HCT116 (cell line): ENCODE data around the gene SLC47A2. TPM values are rescaled to one million over a fixed set of nuclear protein-coding genes. Genes with fewer than 3 reads are reported as not detected.

Experiments
- ATAC-seq: fragments of 200-7000 bp; cut with Tn5 transposase; 2 replicates; pipeline ENCODE4 v1.9.1; 2020; ENCODE audit warnings: mild to moderate bottlenecking, moderate library complexity
- BruUV-seq: library from RNA; stranded (reverse); fragments of 400-500 nt; replicated peaks from 2 replicates; lab custom pipeline; 2021; lab: Mats Ljungman, UMichigan
- CTCF ChIA-PET: fragments of 300-600 bp; sonication (Branson Sonifier 250); formaldehyde crosslinking; loops from one replicate; lab custom pipeline; 2021; ENCODE audit warnings: antibody characterized with exemption; lab: Charles Lee
- POLR2A ChIA-PET: fragments of 300-600, 350-600 bp; sonication (Branson Sonifier 250); formaldehyde crosslinking; loops from one replicate; lab custom pipeline; 2021; ENCODE audit warnings: antibody characterized with exemption; lab: Charles Lee
- RAD21 ChIA-PET, 2 experiments: fragments of 300-600 bp; sonication (Branson Sonifier 250); formaldehyde crosslinking; loops; one replicate each; lab custom pipeline; 2023; ENCODE audit warnings: low total read pairs in 2 of 2; ENCODE audit not compliant: uncharacterized antibody in 2 of 2, unreplicated experiment in 2 of 2, low non-redundant PET in 1 of 2; lab: Charles Lee
- DNase-seq: peaks from one replicate; pipeline ENCODE4 v3.0.0-alpha.2; 2010; ENCODE audit warnings: low read depth, low spot score
- H2AFZ ChIP-seq: fragments of 200-600 bp; shearing (Covaris generic), sonication (generic); 2 replicates; pipeline ENCODE4 v1.6.1; 2017; ENCODE audit warnings: low read depth, mixed run types, mixed read lengths, antibody characterized with exemption, low read length; ENCODE audit not compliant: poor library complexity, severe bottlenecking
- H3K27ac ChIP-seq: 2 replicates; pipeline ENCODE4 v1.5.1; 2012; ENCODE audit warnings: low read depth, low read length
- H3K27me3 ChIP-seq: fragments of 200-600 bp; sonication (generic); 2 replicates; pipeline ENCODE4 v1.6.1; 2016; ENCODE audit warnings: mixed run types, low read length, mixed read lengths; ENCODE audit not compliant: insufficient read depth
- H3K36me3 ChIP-seq, 2 experiments: fragments of 200-500 bp in 1 of 2; fragments of 200-600 bp in 1 of 2; sonication (Bioruptor generic) in 1 of 2; sonication (generic) in 1 of 2; 2 replicates each; pipeline versions ENCODE4 v1.5.1 to v1.6.1; 2014 to 2016; ENCODE audit warnings: low read length in 2 of 2, inconsistent platforms in 1 of 2, mixed read lengths in 1 of 2, mixed run types in 1 of 2; ENCODE audit not compliant: insufficient read depth in 2 of 2, control insufficient read depth in 1 of 2
- H3K4me1 ChIP-seq, 2 experiments: fragments of 200-600 bp in 1 of 2; sonication (generic) in 1 of 2; 2 replicates each; pipeline versions ENCODE4 v1.5.1 to v1.6.1; 2012 to 2017; ENCODE audit warnings: low read length in 2 of 2, inconsistent platforms in 1 of 2, mild to moderate bottlenecking in 1 of 2, mixed read lengths in 1 of 2, mixed run types in 1 of 2, moderate library complexity in 1 of 2; ENCODE audit not compliant: insufficient read depth in 2 of 2, control insufficient read depth in 1 of 2
- H3K4me2 ChIP-seq: fragments of 200-600 bp; sonication (generic); 2 replicates; pipeline ENCODE4 v1.6.1; 2017; ENCODE audit warnings: mixed run types, low read length, mixed read lengths
- H3K4me3 ChIP-seq, 2 experiments: fragments of 200-600 bp in 1 of 2; sonication (generic) in 1 of 2; replicated peaks in 1 of 2; 2 replicates each; pipeline ENCODE4 v1.5.1; 2011 to 2016; ENCODE audit warnings: low read length in 2 of 2, control low read depth in 1 of 2, low read depth in 1 of 2, mild to moderate bottlenecking in 1 of 2, mixed read lengths in 1 of 2, mixed run types in 1 of 2
- H3K79me2 ChIP-seq: fragments of 200-600 bp; sonication (generic); 2 replicates; pipeline ENCODE4 v1.6.1; 2017; ENCODE audit warnings: mild to moderate bottlenecking, mixed run types, low read length, moderate library complexity, mixed read lengths; ENCODE audit not compliant: insufficient read depth
- H3K9ac ChIP-seq: fragments of 200-600 bp; sonication (generic); 2 replicates; pipeline ENCODE4 v1.6.1; 2016; ENCODE audit warnings: low read length, mixed read lengths
- H3K9me2 ChIP-seq: fragments of 200-600 bp; sonication (generic), shearing (Covaris generic); 2 replicates; pipeline ENCODE4 v1.6.1; 2017; ENCODE audit warnings: mixed run types, mild to moderate bottlenecking, moderate library complexity; ENCODE audit not compliant: insufficient read depth
- H3K9me3 ChIP-seq, 2 experiments: fragments of 200-500 bp in 1 of 2; fragments of 200-600 bp in 1 of 2; sonication (Bioruptor generic) in 1 of 2; sonication (generic) in 1 of 2; 2 replicates each; pipeline ENCODE4 v1.6.1; 2014 to 2017; ENCODE audit warnings: low read length in 2 of 2, mixed read lengths in 2 of 2, inconsistent platforms in 1 of 2, low read depth in 1 of 2, mild to moderate bottlenecking in 1 of 2, mixed run types in 1 of 2, moderate library complexity in 1 of 2; ENCODE audit not compliant: control insufficient read depth in 1 of 2, insufficient read depth in 1 of 2
- H4K20me1 ChIP-seq: fragments of 200-600 bp; sonication (generic), shearing (Covaris generic); 2 replicates; pipeline ENCODE4 v1.6.1; 2017; ENCODE audit warnings: mixed run types, mild to moderate bottlenecking, moderate library complexity; ENCODE audit not compliant: insufficient read depth
- CEBPB ChIP-seq: IDR thresholded peaks from 2 replicates; pipeline ENCODE4 v1.6.1; 2012; ENCODE audit warnings: low read depth
- EGR1 ChIP-seq: IDR thresholded peaks from 2 replicates; pipeline ENCODE4 v1.6.1; 2012; ENCODE audit warnings: low read depth
- EZH2 ChIP-seq: fragments of 200-600 bp; sonication (generic); IDR thresholded peaks from 2 replicates; pipeline ENCODE4 v1.6.1; 2017; ENCODE audit warnings: antibody characterized with exemption, mixed run types
- FOSL1 ChIP-seq: IDR thresholded peaks from 2 replicates; pipeline ENCODE4 v1.6.1; 2012; ENCODE audit warnings: low read depth
- JUND ChIP-seq: IDR thresholded peaks from 2 replicates; pipeline ENCODE4 v1.6.1; 2012
- POLR2A ChIP-seq: IDR thresholded peaks from 2 replicates; pipeline ENCODE4 v1.7.0; 2011; ENCODE audit warnings: borderline replicate concordance; ENCODE audit not compliant: insufficient read depth, insufficient read length; ENCODE audit errors: extremely low read depth
- POLR2AphosphoS5 ChIP-seq: IDR thresholded peaks from 2 replicates; pipeline ENCODE4 v1.6.1; 2011; ENCODE audit warnings: mild to moderate bottlenecking, low read depth, low read length, moderate library complexity
- RAD21 ChIP-seq: IDR thresholded peaks from 2 replicates; pipeline ENCODE4 v1.6.1; 2012; ENCODE audit warnings: low read depth, mild to moderate bottlenecking
- SIN3A ChIP-seq: IDR thresholded peaks from 2 replicates; pipeline ENCODE4 v1.6.1; 2012; ENCODE audit warnings: low read depth
- SP1 ChIP-seq: IDR thresholded peaks from 2 replicates; pipeline ENCODE4 v1.6.1; 2012; ENCODE audit warnings: low read depth
- SRF ChIP-seq: IDR thresholded peaks from 2 replicates; pipeline ENCODE4 v1.6.1; 2012; ENCODE audit warnings: low read depth
- TCF7L2 ChIP-seq: IDR thresholded peaks from 2 replicates; pipeline ENCODE4 v1.7.0; 2011; ENCODE audit warnings: borderline replicate concordance, inconsistent platforms; ENCODE audit not compliant: insufficient read depth, insufficient read length; ENCODE audit errors: extremely low read depth
- ZNF274 ChIP-seq: fragments of 200-500 bp; sonication (Bioruptor generic); IDR thresholded peaks from 2 replicates; pipeline ENCODE4 v1.6.1; 2014; ENCODE audit warnings: mild to moderate bottlenecking, low read depth, low read length, inconsistent platforms
- intact Hi-C: fragments of 100-400 bp; cut with micrococcal nuclease; formaldehyde crosslinking; loops from 2 replicates; pipeline ENCODE4 v1.10.0; 2022
- total RNA-seq: library from RNA; stranded (reverse); gene quantifications from one replicate; pipeline ENCODE4 v1.2.1, GENCODE V29; 2021; ENCODE audit not compliant: unreplicated experiment
- TF ChIP-seq, protein P1 (sequence below): IDR thresholded peaks from 2 replicates; pipeline ENCODE4 v1.6.1; 2012
- TF ChIP-seq, protein P2 (sequence below): IDR thresholded peaks from 2 replicates; pipeline ENCODE4 v1.6.1; 2012; ENCODE audit warnings: low read depth
- TF ChIP-seq, protein P3 (sequence below), 3 experiments: fragments of 200-600 bp in 1 of 3; sonication (generic) in 1 of 3; IDR thresholded peaks in 2 of 3; conservative IDR thresholded peaks in 1 of 3; 2 replicates each; pipeline ENCODE4 v1.5.1; 2012 to 2017; ENCODE audit warnings: low read depth in 2 of 3, low read length in 2 of 3, antibody characterized with exemption in 1 of 3, borderline replicate concordance in 1 of 3, control low read depth in 1 of 3, mild to moderate bottlenecking in 1 of 3, mixed read lengths in 1 of 3, mixed run types in 1 of 3, moderate library complexity in 1 of 3; ENCODE audit not compliant: insufficient read depth in 1 of 3
- TF ChIP-seq, protein P4 (sequence below): IDR thresholded peaks from 2 replicates; pipeline ENCODE4 v1.6.1; 2011; ENCODE audit warnings: mild to moderate bottlenecking, low read length, moderate library complexity; ENCODE audit not compliant: insufficient replicate concordance; ENCODE audit errors: extremely low read depth
- TF ChIP-seq, protein P5 (sequence below): IDR thresholded peaks from 2 replicates; pipeline ENCODE4 v1.6.1; 2012

SLC47A2 gene
- total RNA-seq, 1 experiment from 2014 or later: not detected

DNA sequence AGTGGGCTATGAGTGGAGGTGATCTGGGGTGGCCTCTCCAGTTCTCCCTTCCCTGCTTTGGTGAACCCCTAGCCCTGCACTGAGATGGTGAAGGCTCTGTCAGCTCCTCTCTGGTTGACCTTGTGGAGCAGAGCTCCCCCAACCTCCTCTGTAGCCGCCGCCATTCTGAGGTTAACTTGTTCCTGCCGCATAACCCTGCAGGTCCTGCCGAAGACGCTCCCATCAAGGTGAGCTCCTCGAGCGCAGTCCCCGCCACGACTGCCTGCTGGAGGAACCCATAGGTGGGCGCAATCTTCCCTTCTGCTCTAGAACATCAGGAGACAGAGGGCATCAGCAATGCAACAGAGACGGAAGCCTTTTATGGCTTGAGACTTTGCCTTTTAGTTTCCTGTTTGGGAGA is 15.2 kb upstream of the SLC47A2 start:
- intact Hi-C loops: no loop called here
- Histone ChIP-seq H3K9ac (no peak overlapping the region), H3K36me3 (no peaks in the 10 kb centered on the region), H2AFZ (no peak overlapping the region), H4K20me1 (no peaks in the 10 kb centered on the region), H3K9me3 (no peaks in the 10 kb centered on the region), H3K79me2 (no peaks in the 10 kb centered on the region), H3K4me2 (no peak overlapping the region), H3K4me3 (no peak overlapping the region), H3K27me3 (no peaks in the 10 kb centered on the region), H3K9me2 (no peaks in the 10 kb centered on the region), H3K4me1 (no peaks in the 10 kb centered on the region), H3K27ac (no peak overlapping the region)
- no peak for ATAC-seq
- ChIA-PET POLR2A (no interaction called here), CTCF (no interaction called here), RAD21 (no interaction called here)
- no TSS peak for BruUV-seq
- TF ChIP-seq SIN3A (no peak), ZNF274 (no peak), JUND (no peak), FOSL1 (no peak), POLR2AphosphoS5 (no peak), CEBPB (no peak), SP1 (no peak), EZH2 (no peak), POLR2A (no peak), EGR1 (no peak), SRF (no peak), TCF7L2 (no peak), RAD21 (no peak)
- TF ChIP-seq, protein P1, sequence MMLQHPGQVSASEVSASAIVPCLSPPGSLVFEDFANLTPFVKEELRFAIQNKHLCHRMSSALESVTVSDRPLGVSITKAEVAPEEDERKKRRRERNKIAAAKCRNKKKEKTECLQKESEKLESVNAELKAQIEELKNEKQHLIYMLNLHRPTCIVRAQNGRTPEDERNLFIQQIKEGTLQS: no peak
- TF ChIP-seq, protein P2, sequence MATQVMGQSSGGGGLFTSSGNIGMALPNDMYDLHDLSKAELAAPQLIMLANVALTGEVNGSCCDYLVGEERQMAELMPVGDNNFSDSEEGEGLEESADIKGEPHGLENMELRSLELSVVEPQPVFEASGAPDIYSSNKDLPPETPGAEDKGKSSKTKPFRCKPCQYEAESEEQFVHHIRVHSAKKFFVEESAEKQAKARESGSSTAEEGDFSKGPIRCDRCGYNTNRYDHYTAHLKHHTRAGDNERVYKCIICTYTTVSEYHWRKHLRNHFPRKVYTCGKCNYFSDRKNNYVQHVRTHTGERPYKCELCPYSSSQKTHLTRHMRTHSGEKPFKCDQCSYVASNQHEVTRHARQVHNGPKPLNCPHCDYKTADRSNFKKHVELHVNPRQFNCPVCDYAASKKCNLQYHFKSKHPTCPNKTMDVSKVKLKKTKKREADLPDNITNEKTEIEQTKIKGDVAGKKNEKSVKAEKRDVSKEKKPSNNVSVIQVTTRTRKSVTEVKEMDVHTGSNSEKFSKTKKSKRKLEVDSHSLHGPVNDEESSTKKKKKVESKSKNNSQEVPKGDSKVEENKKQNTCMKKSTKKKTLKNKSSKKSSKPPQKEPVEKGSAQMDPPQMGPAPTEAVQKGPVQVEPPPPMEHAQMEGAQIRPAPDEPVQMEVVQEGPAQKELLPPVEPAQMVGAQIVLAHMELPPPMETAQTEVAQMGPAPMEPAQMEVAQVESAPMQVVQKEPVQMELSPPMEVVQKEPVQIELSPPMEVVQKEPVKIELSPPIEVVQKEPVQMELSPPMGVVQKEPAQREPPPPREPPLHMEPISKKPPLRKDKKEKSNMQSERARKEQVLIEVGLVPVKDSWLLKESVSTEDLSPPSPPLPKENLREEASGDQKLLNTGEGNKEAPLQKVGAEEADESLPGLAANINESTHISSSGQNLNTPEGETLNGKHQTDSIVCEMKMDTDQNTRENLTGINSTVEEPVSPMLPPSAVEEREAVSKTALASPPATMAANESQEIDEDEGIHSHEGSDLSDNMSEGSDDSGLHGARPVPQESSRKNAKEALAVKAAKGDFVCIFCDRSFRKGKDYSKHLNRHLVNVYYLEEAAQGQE: no peak
- TF ChIP-seq, protein P3, sequence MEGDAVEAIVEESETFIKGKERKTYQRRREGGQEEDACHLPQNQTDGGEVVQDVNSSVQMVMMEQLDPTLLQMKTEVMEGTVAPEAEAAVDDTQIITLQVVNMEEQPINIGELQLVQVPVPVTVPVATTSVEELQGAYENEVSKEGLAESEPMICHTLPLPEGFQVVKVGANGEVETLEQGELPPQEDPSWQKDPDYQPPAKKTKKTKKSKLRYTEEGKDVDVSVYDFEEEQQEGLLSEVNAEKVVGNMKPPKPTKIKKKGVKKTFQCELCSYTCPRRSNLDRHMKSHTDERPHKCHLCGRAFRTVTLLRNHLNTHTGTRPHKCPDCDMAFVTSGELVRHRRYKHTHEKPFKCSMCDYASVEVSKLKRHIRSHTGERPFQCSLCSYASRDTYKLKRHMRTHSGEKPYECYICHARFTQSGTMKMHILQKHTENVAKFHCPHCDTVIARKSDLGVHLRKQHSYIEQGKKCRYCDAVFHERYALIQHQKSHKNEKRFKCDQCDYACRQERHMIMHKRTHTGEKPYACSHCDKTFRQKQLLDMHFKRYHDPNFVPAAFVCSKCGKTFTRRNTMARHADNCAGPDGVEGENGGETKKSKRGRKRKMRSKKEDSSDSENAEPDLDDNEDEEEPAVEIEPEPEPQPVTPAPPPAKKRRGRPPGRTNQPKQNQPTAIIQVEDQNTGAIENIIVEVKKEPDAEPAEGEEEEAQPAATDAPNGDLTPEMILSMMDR (IDR thresholded peaks at IDR 0.05 in 2 of 3, conservative IDR thresholded peaks at IDR 0.05 in 1 of 3; ENCODE audit: borderline replicate concordance in 1 of 3, insufficient read depth in 1 of 3, low read depth in 2 of 3, low read length in 2 of 3): no peak
- TF ChIP-seq, protein P4, sequence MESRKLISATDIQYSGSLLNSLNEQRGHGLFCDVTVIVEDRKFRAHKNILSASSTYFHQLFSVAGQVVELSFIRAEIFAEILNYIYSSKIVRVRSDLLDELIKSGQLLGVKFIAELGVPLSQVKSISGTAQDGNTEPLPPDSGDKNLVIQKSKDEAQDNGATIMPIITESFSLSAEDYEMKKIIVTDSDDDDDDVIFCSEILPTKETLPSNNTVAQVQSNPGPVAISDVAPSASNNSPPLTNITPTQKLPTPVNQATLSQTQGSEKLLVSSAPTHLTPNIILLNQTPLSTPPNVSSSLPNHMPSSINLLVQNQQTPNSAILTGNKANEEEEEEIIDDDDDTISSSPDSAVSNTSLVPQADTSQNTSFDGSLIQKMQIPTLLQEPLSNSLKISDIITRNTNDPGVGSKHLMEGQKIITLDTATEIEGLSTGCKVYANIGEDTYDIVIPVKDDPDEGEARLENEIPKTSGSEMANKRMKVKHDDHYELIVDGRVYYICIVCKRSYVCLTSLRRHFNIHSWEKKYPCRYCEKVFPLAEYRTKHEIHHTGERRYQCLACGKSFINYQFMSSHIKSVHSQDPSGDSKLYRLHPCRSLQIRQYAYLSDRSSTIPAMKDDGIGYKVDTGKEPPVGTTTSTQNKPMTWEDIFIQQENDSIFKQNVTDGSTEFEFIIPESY: no peak
- TF ChIP-seq, protein P5, sequence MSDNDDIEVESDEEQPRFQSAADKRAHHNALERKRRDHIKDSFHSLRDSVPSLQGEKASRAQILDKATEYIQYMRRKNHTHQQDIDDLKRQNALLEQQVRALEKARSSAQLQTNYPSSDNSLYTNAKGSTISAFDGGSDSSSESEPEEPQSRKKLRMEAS: no peak
- DNase-seq: no peak
